Lung (tissue), 12 donors: ENCODE results near the gene MSTN. TPM values are rescaled to one million over a fixed set of nuclear protein-coding genes. Genes with fewer than 3 reads are reported as not detected.

ENCODE experiments used
- ATAC-seq: fragments of 200-7000 bp; cut with Tn5 transposase; one replicate; pipeline ENCODE4 v1.9.1; 2020; ENCODE audit warnings: moderate number of reproducible peaks; ENCODE audit not compliant: insufficient read depth, low FRiP score
- DNase-seq, 3 donors: peaks; one replicate each; pipeline ENCODE4 v3.0.0-alpha.2; 2013 to 2017
- H3K27ac ChIP-seq, 2 donors: one replicate each; pipeline ENCODE4 v1.5.1; 2013; ENCODE audit warnings: mild to moderate bottlenecking in 2 of 2, moderate library complexity in 2 of 2, control low read depth in 1 of 2, inconsistent platforms in 1 of 2, low read depth in 1 of 2, low read length in 1 of 2
- H3K27me3 ChIP-seq, 3 donors: one replicate each; pipeline ENCODE4 v1.5.1; 2013; ENCODE audit warnings: low read length in 2 of 3; ENCODE audit not compliant: control insufficient read depth in 3 of 3, insufficient read depth in 3 of 3
- H3K36me3 ChIP-seq, 4 donors: one replicate each; pipeline ENCODE4 v1.5.1; 2013; ENCODE audit warnings: low read length in 4 of 4, mild to moderate bottlenecking in 1 of 4, moderate library complexity in 1 of 4; ENCODE audit not compliant: control insufficient read depth in 4 of 4, insufficient read depth in 4 of 4
- H3K4me1 ChIP-seq, 5 donors: one replicate each; pipeline ENCODE4 v1.5.1; 2013; ENCODE audit warnings: low read length in 5 of 5, mild to moderate bottlenecking in 2 of 5, moderate library complexity in 1 of 5; ENCODE audit not compliant: control insufficient read depth in 5 of 5, insufficient read depth in 5 of 5
- H3K4me3 ChIP-seq: one replicate; pipeline ENCODE4 v1.5.1; 2013; ENCODE audit warnings: mild to moderate bottlenecking, control low read depth, moderate library complexity
- H3K9ac ChIP-seq, 2 donors: one replicate each; pipeline ENCODE4 v1.5.1; 2013; ENCODE audit warnings: low read length in 2 of 2, control low read depth in 1 of 2; ENCODE audit not compliant: insufficient read depth in 1 of 2
- H3K9me3 ChIP-seq, 4 donors: one replicate each; pipeline ENCODE4 v1.5.1; 2013; ENCODE audit warnings: low read length in 3 of 4, mild to moderate bottlenecking in 1 of 4, moderate library complexity in 1 of 4; ENCODE audit not compliant: control insufficient read depth in 4 of 4, insufficient read depth in 3 of 4
- WGBS, 2 donors: extraction: QIAGEN DNeasy Blood & Tissue Kit; methylation state at CpG; one replicate each; pipeline ENCODE4 v1.1.7; 2013; 5-methylcytosine and 5-hydroxymethylcytosine counted together
- polyA plus RNA-seq, 2 donors: library from polyadenylated mRNA; stranded (reverse); fragments of 200-250 nt; gene quantifications; one replicate each; pipeline ENCODE4 v1.2.1, GENCODE V29; 2013
- total RNA-seq, 2 donors: library from RNA; depleted of rRNA in 1 of 2; stranded (reverse); fragments of >200 nt in 1 of 2; gene quantifications; one replicate each; pipeline ENCODE4 v1.2.1, GENCODE V29; 2014 to 2021
- TF ChIP-seq, protein P1 (sequence below): IDR thresholded peaks from 2 replicates; pipeline ENCODE4 v1.5.1; 2012; ENCODE audit warnings: mild to moderate bottlenecking; ENCODE audit errors: control extremely low read depth, extremely low read depth
- donor health status: control.
- donor health status: control.
- donor health status: Bipolar disorder and iron deficiency.
- donor health status: healthy.
- donor health status: DM: yes; HTN: yes; CAD: no.

The MSTN gene
- total and polyA plus RNA-seq, 4 donors, result 0.05 to 0.46 (median 0.25) TPM

DNA sequence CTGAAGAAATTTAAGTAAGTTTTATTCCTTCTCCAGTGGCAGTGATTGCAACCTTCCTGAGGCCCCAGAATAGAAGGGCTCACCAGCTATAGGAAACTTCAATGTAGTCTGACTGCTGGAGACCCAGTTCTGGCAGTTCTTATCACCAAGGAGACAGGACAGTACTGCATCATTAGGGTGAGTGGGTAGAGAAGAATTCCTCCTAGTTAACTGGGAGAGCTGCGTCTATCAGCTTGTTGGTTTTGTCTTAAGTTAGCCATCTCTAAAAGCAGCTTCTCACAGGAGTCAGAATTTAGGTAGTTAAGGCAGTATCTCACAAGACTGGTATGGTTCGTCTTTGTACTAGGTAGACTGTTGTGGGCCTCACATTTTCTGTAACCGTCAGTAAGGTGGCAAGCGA lies 3.3 kb upstream of the MSTN start:
- no peak for ATAC-seq

DNA sequence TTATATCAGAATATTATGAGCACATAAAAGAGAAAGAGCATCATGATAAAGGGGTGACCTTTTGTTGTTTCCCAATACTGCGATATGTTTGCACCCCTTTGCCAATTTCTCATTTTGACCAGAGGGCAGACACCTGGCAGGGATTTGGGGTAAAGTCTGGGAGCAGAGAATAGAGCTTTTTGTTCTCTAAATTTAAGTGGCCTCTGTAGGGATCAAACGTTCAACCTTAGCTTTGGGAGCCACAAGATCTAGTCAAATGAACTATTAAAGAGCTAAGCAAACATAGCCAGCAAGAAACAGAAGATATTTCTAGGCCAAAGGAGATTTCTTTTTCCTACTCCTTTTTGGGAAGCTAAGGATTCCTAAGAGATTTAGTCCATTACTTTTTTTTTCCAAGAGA lies 1.1 kb upstream of the MSTN start:
- Histone ChIP-seq H3K9ac (no peak overlapping the region), H3K36me3 (no peaks in the 10 kb centered on the region), H3K4me3 (no peak overlapping the region), H3K27me3 (no peaks in the 10 kb centered on the region), H3K9me3 (no peaks in the 10 kb centered on the region), H3K27ac (no peak overlapping the region), H3K4me1 (no peaks in the 10 kb centered on the region)
- TF ChIP-seq, protein P1, sequence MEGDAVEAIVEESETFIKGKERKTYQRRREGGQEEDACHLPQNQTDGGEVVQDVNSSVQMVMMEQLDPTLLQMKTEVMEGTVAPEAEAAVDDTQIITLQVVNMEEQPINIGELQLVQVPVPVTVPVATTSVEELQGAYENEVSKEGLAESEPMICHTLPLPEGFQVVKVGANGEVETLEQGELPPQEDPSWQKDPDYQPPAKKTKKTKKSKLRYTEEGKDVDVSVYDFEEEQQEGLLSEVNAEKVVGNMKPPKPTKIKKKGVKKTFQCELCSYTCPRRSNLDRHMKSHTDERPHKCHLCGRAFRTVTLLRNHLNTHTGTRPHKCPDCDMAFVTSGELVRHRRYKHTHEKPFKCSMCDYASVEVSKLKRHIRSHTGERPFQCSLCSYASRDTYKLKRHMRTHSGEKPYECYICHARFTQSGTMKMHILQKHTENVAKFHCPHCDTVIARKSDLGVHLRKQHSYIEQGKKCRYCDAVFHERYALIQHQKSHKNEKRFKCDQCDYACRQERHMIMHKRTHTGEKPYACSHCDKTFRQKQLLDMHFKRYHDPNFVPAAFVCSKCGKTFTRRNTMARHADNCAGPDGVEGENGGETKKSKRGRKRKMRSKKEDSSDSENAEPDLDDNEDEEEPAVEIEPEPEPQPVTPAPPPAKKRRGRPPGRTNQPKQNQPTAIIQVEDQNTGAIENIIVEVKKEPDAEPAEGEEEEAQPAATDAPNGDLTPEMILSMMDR, result no peak
- 65 to 79% methylated on average over 2 of the region's 2 CpGs for WGBS, 2 donors
- DNase-seq (no peak), ATAC-seq (no peak)

More for the DNA sequence above, 3.3 kb upstream of the MSTN start:
- H3K27me3 ChIP-seq, result no peaks in the 10 kb centered on the region
- peaks cover 0 to 2% (median 0%) of the 10 kb centered on the region in 5 donors for H3K4me1 ChIP-seq
- TF ChIP-seq, protein P1, result no peak
- H3K27ac ChIP-seq, result no peak overlapping the region
- no peaks in the 10 kb centered on the region for H3K36me3 ChIP-seq
- no peak overlapping the region for H3K9ac ChIP-seq
- 93 to 97% methylated on average over 4 of the region's 4 CpGs for WGBS, 2 donors
- no peak overlapping the region for H3K4me3 ChIP-seq
- H3K9me3 ChIP-seq, result no peaks in the 10 kb centered on the region
- no peak for DNase-seq

DNA sequence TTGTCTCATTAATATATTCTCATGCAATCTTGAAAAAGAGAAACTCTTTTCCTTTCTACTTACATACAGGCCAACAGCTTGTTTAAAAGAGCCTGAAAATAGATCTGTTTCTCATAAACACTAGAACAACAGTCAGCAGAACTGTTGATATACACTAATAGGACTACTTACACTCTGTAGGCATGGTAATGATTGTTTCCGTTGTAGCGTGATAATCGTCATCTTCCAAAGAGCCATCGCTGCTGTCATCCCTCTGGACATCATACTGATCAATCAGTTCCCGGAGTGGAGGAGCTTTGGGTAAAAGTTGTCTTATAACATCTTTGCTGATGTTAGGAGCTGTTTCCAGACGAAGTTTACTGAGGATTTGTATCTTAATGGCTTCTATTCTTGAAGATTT lies 476 bp downstream of the MSTN start:
- no peak overlapping the region for H3K9ac ChIP-seq
- no peak overlapping the region for H3K4me3 ChIP-seq
- TF ChIP-seq, protein P1, result no peak
- DNase-seq (peak in 2 of 3 donors; percentile 21 to 33), ATAC-seq (no peak)
- H3K36me3 ChIP-seq, result no peaks in the 10 kb centered on the region
- H3K4me1 ChIP-seq, result no peaks in the 10 kb centered on the region
- no peaks in the 10 kb centered on the region for H3K9me3 ChIP-seq
- H3K27me3 ChIP-seq, result no peaks in the 10 kb centered on the region
- no peak overlapping the region for H3K27ac ChIP-seq
- 76 to 87% methylated on average over 6 of the region's 6 CpGs for WGBS, 2 donors

DNA sequence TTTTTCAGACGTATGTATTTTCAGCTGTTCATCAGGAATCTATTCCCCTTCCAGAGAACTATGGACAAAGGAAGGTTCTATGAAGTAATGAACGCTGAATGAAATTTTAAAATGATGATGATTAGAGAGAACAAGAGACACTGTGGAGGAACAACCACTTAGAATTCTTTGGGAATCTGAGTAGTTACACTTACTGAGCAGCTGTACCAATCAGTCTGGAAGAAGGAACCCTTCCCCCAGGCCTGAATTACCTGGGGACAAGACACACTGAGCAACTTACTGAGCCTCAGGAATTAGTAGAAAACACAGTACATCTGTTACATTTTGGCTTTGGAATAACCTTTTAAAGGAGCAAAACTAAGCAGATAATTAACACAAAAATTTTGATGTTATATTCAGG lies 1.9 kb downstream of the MSTN start:
- no peaks in the 10 kb centered on the region for H3K4me1 ChIP-seq
- H3K9ac ChIP-seq, result no peak overlapping the region
- no peak overlapping the region for H3K27ac ChIP-seq
- no peak for ATAC-seq
- no peaks in the 10 kb centered on the region for H3K27me3 ChIP-seq
- H3K4me3 ChIP-seq, result no peak overlapping the region
- no peaks in the 10 kb centered on the region for H3K36me3 ChIP-seq
- TF ChIP-seq, protein P1, result no peak
- DNase-seq, result no peak
- 89 to 90% methylated on average over 2 of the region's 2 CpGs for WGBS, 2 donors
- H3K9me3 ChIP-seq, result no peaks in the 10 kb centered on the region
